Measurements from ENCODE around the gene SLC29A4.
"Not testable (repeated sequence)": the region's sequence is repeated elsewhere in the genome, so short reads cannot be mapped to it uniquely, and the experiment has no call there.

SLC29A4 gene

DNA sequence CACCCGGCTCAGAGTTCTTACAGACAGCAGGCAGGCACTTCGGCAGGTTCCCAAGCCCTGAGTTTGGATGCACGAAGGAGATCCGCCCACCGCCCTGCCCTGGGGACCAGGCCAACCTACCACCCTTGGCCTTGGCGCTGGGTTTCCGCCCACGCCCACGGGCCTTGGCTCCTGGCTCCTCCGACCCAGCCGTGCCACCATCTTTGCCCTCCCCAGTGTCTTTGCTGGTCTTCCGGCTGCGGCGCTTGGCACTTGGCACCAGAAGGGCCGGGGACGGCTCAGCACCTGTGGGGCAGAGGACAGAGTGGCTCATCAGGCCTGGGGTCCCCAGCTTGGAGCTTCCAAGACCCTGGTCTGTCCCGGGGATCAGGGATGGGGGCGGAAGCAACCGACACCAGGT is 32.1 kb downstream of the SLC29A4 start:
- no peak overlapping the region for H2AFZ ChIP-seq (ENCODE audit: low read length)
- H3K4me1 ChIP-seq (ENCODE audit: insufficient read depth, low read length, severe bottlenecking) = no peaks in the 10 kb centered on the region
- TF ChIP-seq, protein P1, sequence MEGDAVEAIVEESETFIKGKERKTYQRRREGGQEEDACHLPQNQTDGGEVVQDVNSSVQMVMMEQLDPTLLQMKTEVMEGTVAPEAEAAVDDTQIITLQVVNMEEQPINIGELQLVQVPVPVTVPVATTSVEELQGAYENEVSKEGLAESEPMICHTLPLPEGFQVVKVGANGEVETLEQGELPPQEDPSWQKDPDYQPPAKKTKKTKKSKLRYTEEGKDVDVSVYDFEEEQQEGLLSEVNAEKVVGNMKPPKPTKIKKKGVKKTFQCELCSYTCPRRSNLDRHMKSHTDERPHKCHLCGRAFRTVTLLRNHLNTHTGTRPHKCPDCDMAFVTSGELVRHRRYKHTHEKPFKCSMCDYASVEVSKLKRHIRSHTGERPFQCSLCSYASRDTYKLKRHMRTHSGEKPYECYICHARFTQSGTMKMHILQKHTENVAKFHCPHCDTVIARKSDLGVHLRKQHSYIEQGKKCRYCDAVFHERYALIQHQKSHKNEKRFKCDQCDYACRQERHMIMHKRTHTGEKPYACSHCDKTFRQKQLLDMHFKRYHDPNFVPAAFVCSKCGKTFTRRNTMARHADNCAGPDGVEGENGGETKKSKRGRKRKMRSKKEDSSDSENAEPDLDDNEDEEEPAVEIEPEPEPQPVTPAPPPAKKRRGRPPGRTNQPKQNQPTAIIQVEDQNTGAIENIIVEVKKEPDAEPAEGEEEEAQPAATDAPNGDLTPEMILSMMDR (IDR thresholded peaks at IDR 0.05; ENCODE audit: low read length) = no peak
- TF ChIP-seq EZH2 (IDR thresholded peaks at IDR 0.05; ENCODE audit: borderline replicate concordance, low read length) = no peak
- H3K79me2 ChIP-seq (ENCODE audit: insufficient read depth, low read length) = no peaks in the 10 kb centered on the region
- H3K27me3 ChIP-seq (ENCODE audit: insufficient read depth, low read length) = no peaks in the 10 kb centered on the region
- H3K4me3 ChIP-seq (ENCODE audit: low read depth, low read length, poor library complexity, severe bottlenecking) = no peak overlapping the region
- no peaks in the 10 kb centered on the region for H3K9me2 ChIP-seq (ENCODE audit: low read depth, low read length)
- no peaks in the 10 kb centered on the region for H3F3A ChIP-seq (ENCODE audit: insufficient read depth, low read length)
- H3K9me3 ChIP-seq (ENCODE audit: low read length) = no peaks in the 10 kb centered on the region
- no peak overlapping the region for H3K27ac ChIP-seq (ENCODE audit: low read depth, low read length, poor library complexity, severe bottlenecking)
- H3K9ac ChIP-seq (ENCODE audit: low read length) = no peak overlapping the region
- H3K4me2 ChIP-seq (ENCODE audit: low read length) = no peak overlapping the region
- H3K36me3 ChIP-seq (ENCODE audit: insufficient read depth, low read length) = peaks cover 14% of the 10 kb centered on the region
- H4K20me1 ChIP-seq (ENCODE audit: insufficient read depth, low read length) = no peaks in the 10 kb centered on the region

DNA sequence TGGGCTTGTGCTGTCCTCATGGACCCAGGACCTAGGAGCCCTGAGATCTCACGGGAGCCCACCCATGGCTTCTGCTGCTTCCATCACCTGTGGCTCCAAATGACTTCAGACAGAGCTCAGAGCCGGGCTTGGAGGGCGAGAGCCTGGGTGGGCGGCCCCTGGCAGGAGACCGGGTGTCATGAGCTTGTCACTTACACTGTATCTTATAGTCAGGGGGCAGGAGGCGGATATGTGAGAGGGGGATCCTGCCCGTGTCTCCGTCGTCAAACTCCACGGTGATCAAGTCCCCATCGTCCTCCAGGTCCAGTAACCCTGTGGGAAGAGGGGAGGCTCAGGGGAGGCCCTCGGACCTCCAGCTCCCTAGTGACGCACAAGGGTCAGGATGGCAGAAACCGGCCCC is 33.0 kb downstream of the SLC29A4 start:
- Histone ChIP-seq H3K4me2 (ENCODE audit: low read length) (no peak overlapping the region), H3K9ac (ENCODE audit: low read length) (no peak overlapping the region), H2AFZ (ENCODE audit: low read length) (no peak overlapping the region), H3F3A (ENCODE audit: insufficient read depth, low read length) (no peaks in the 10 kb centered on the region), H3K9me2 (ENCODE audit: low read depth, low read length) (no peaks in the 10 kb centered on the region), H3K4me1 (ENCODE audit: insufficient read depth, low read length, severe bottlenecking) (no peaks in the 10 kb centered on the region), H3K36me3 (ENCODE audit: insufficient read depth, low read length) (peaks cover 16% of the 10 kb centered on the region), H3K79me2 (ENCODE audit: insufficient read depth, low read length) (no peaks in the 10 kb centered on the region), H3K27ac (ENCODE audit: low read depth, low read length, poor library complexity, severe bottlenecking) (no peak overlapping the region), H3K27me3 (ENCODE audit: insufficient read depth, low read length) (no peaks in the 10 kb centered on the region), H3K9me3 (ENCODE audit: low read length) (no peaks in the 10 kb centered on the region), H3K4me3 (ENCODE audit: low read depth, low read length, poor library complexity, severe bottlenecking) (no peak overlapping the region), H4K20me1 (ENCODE audit: insufficient read depth, low read length) (no peaks in the 10 kb centered on the region)
- TF ChIP-seq, protein P1 (IDR thresholded peaks at IDR 0.05; ENCODE audit: low read length) = no peak
- TF ChIP-seq EZH2 (IDR thresholded peaks at IDR 0.05; ENCODE audit: borderline replicate concordance, low read length) = no peak

DNA sequence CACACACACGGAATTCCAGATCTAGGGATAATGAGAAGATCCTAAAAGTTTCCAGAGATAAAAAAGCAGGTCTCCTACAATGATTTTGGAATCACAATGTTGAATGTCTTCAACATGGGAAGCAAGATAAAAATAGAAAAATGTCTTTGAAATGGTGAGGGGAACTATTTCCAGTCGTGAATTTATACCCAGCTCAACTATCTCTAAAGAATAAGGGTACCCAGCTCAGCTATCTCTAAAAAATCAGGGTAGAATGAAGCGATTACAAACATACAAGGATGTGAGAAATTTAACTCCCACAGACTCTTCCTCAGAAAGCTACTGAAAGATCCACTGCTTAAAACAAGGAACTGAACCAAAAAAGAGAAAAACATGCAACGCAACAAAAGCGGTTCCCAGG is 35.9 kb downstream of the SLC29A4 start:
- not testable (repeated sequence) for H3K9ac ChIP-seq (ENCODE audit: low read length); H3K9me2 ChIP-seq (ENCODE audit: low read depth, low read length); H3K4me2 ChIP-seq (ENCODE audit: low read length); H4K20me1 ChIP-seq (ENCODE audit: insufficient read depth, low read length); H3K36me3 ChIP-seq (ENCODE audit: insufficient read depth, low read length); H2AFZ ChIP-seq (ENCODE audit: low read length); H3K79me2 ChIP-seq (ENCODE audit: insufficient read depth, low read length); H3K27ac ChIP-seq (ENCODE audit: low read depth, low read length, poor library complexity, severe bottlenecking); H3K27me3 ChIP-seq (ENCODE audit: insufficient read depth, low read length); H3K4me3 ChIP-seq (ENCODE audit: low read depth, low read length, poor library complexity, severe bottlenecking); H3K9me3 ChIP-seq (ENCODE audit: low read length); H3K4me1 ChIP-seq (ENCODE audit: insufficient read depth, low read length, severe bottlenecking); H3F3A ChIP-seq (ENCODE audit: insufficient read depth, low read length)

DNA sequence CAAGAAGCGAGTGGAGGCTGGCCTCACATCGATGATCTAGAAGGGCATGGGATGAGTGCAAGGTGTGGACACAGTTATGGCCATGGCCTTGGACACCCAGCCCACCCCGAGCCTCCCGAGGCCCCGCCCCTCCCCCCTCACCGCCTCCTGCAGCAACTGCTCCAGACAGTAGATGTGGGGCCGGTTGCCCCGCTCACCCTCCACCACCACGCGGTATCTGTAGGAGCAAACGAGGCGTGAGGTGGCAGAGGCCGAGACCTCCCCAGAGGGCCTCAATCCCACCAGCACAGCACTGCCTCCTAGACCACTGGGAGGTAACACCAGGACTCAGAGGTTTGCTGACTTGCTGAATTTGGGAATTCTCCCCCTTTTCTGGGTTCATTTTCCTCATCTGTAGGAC is 37.6 kb downstream of the SLC29A4 start:
- H3F3A ChIP-seq (ENCODE audit: insufficient read depth, low read length) = no peaks in the 10 kb centered on the region
- peaks cover 9% of the 10 kb centered on the region; the same call in 1 of the 2 replicates for H3K36me3 ChIP-seq (ENCODE audit: insufficient read depth, low read length)
- no peak overlapping the region for H3K4me3 ChIP-seq (ENCODE audit: low read depth, low read length, poor library complexity, severe bottlenecking)
- no peak overlapping the region for H3K4me2 ChIP-seq (ENCODE audit: low read length)
- no peaks in the 10 kb centered on the region for H3K27me3 ChIP-seq (ENCODE audit: insufficient read depth, low read length)
- no peak overlapping the region for H3K9ac ChIP-seq (ENCODE audit: low read length)
- no peaks in the 10 kb centered on the region for H3K4me1 ChIP-seq (ENCODE audit: insufficient read depth, low read length, severe bottlenecking)
- no peaks in the 10 kb centered on the region for H3K79me2 ChIP-seq (ENCODE audit: insufficient read depth, low read length)
- H2AFZ ChIP-seq (ENCODE audit: low read length) = no peak overlapping the region
- TF ChIP-seq EZH2 (IDR thresholded peaks at IDR 0.05; ENCODE audit: borderline replicate concordance, low read length) = no peak
- TF ChIP-seq, protein P1 (IDR thresholded peaks at IDR 0.05; ENCODE audit: low read length) = no peak
- H3K27ac ChIP-seq (ENCODE audit: low read depth, low read length, poor library complexity, severe bottlenecking) = no peak overlapping the region
- no peaks in the 10 kb centered on the region for H3K9me2 ChIP-seq (ENCODE audit: low read depth, low read length)
- no peaks in the 10 kb centered on the region for H4K20me1 ChIP-seq (ENCODE audit: insufficient read depth, low read length)
- no peaks in the 10 kb centered on the region for H3K9me3 ChIP-seq (ENCODE audit: low read length)

Data from OCI-LY1 (cell line).